GM21423 (cell line): ENCODE data around the gene ST14.

Experiments used
- ATAC-seq: cut with Tn5 transposase; IDR thresholded peaks from one replicate; pipeline ENCODE4 v1.9.1; 2021; ENCODE audit warnings: mild to moderate bottlenecking, moderate library complexity; ENCODE audit not compliant: unreplicated experiment

The ST14 gene

DNA sequence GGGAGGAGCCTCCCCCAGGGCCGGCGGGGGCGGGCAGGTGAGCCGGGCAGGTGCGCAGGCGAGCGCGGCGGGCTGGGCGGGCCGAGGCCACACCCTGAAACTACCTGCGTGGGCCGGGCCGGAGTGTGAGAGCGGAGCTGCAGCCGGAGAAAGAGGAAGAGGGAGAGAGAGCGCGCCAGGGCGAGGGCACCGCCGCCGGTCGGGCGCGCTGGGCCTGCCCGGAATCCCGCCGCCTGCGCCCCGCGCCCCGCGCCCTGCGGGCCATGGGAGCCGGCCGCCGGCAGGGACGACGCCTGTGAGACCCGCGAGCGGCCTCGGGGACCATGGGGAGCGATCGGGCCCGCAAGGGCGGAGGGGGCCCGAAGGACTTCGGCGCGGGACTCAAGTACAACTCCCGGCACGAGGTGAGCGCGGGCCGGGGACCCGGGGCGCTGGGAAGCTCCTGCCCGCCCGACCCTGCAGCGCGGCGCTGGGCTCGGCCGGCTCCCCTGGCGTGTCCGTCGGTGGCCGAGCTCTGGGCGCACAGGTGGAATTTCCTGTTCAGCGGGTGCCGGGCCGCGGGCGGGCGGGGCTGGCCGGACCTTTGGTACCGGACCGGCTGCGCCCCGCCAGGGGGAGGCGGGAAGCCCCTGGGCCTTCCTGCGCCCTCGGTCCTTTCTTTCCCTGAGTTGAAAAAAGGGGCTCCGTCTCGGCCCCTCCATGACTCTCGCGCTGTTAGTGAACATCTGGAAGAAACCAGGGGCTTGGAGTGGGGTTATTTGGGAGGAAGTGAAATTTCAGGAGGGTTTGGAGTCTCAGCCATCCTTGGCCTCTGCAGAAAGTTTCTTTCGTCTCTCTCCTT is at the start of gene ST14:
ST14 (plus strand) TSS at position 126 of the 841 bp plus-strand sequence; CDS start at position 324, 198 bp downstream.
- no peak for ATAC-seq

DNA sequence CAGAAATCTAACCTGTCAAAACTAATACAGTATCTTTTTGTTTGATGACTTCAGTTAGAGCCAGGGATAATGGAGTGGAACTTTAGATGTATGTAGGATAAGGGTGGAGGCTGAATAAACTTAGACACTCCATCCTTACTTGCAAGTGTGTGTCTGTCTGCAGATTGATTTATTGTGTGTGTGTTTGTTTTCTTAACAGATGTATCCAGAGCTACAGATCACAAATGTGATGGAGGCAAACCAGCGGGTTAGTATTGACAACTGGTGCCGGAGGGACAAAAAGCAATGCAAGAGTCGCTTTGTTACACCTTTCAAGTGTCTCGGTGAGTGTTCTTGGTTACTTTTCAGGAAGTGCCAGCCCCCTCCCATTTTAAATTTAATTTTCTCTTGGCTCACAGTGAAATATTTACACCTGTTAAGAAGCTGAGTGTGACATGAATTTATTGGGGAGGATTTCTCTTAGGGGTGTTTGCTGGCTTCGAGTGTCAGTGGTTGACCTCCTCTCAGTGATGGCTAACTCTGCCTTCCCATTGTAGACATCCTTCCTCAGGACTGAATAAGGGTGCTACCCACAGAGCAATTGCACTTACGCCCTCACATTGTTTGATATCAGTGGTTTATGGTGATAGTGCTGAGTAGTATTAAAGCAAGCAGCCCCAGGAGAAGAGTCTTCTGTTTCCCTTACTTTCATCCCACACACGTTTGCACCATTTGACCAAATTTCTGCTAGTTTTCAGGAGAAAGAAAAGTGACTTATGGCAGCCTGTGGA is 49.1 kb upstream of the ST14 start:
- no peak for ATAC-seq

GRCh38 chr11:130112071-130112830 is 47.3 kb upstream of the ST14 start:
- ATAC-seq, result no peak

DNA sequence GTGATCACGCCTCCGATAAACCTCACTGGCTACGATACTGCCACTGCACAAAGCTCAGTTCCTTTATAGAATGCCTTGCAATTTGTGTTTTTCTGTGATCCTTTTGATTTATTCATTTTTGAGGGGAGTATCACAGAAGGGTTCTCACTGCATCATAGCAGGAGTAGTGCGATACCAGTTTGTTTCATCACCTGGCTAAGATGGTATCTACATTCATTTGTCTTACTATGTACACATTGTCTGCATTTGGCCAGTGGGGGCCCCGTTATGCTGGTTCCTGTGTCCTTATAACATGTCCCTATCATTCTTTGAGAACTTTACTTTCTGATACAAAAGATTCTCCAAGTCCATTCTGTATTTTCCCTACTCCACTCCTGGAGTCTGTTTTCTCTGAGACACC is 45.3 kb upstream of the ST14 start:
- no peak for ATAC-seq

DNA sequence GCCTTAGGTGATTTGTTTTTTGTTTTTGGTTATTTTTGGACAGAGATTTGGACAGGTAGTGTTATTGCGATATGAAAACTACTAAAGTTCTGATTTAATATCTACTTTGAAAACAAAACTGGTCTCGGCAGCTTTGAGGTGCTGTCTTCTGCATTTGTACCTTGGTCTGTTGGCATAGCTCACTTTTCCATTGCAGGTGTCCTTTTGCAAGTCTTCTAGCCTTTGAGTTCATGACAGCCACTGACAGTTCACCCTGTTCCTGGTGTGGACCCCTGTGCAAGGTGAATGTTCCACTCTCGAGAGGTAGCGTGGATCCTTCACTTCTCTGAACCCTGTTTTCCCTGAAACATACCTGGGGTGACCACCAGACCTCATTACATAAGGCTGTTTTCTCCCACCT is 44.9 kb upstream of the ST14 start:
- ATAC-seq, result no peak

DNA sequence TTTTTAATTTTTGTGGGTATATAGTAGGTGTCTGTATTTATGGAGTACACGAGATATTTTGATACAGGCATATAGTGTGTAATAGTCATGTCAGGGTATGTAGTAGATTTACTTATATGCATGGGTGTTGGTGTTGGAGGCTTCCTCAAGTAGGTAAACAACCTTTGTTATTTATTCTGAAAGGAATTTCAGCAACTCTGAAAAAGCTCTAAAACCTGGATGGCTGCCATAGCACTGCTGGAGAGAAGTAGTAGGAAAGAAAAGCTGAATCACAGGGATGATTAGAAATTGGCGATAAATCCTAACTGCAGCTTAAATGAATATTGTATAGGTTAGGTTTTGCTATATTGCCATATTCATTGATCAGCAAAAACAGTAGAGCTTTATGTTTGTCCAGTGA is 44.4 kb upstream of the ST14 start:
- ATAC-seq, result no peak

- peak; percentile 75 for ATAC-seq
These were observed 41.4 kb upstream of the ST14 start for GRCh38 chr11:130118165-130118564.

DNA sequence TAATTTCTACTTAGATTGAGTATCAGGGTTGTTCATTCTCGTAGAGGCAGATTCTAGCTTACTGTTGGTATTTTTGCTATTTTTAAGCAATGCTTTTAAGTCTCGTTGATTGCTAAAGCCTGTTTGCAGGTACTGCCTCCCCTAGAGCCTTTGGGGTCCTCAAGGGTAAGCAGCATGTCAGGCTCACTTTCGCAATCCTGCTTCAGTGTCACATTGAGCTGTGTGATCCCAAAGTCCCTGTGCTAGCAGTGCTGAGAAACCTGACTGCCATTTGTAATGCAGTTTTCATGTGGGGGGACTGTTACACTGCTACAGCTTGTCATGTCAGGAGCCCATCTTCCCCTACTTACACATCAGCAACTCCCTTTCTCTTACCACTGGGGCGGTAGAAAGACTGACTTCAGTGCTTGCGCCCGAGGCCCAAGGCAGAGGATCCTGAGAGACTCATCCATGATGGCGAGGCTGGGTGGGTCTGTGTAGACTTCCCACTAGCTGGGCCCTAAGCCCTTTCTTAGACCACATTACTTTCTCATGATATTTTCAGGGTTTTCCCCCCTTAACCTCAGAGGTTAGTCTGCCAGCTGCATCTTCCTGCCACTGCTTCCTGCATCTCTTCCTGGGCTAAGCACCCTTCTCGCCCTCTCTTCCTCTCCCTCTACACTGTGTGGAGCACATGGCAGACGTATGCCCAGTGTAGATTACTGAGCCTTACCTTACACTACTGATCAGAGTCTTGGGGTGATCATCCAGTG is 40.8 kb upstream of the ST14 start:
- ATAC-seq, result peak; percentile 69

DNA sequence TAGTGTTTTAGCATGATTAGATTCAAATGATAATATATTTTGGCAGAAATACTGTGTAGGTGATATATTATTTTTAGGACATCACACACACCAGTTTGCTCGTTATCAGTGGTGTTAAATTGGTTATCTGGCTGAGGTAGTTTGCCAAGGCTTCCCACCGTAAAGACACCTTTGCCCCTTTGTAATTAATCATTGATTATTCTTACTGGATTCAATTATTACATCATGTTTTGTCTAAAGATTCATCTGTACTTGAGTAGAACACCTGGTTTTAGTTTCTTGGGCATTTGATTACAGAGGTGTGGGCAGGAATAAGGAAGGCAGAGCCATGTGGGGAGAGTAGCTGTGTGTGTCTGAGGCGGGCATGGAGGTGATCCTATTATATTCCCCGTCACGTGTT is 39.5 kb upstream of the ST14 start:
- ATAC-seq, result no peak

DNA sequence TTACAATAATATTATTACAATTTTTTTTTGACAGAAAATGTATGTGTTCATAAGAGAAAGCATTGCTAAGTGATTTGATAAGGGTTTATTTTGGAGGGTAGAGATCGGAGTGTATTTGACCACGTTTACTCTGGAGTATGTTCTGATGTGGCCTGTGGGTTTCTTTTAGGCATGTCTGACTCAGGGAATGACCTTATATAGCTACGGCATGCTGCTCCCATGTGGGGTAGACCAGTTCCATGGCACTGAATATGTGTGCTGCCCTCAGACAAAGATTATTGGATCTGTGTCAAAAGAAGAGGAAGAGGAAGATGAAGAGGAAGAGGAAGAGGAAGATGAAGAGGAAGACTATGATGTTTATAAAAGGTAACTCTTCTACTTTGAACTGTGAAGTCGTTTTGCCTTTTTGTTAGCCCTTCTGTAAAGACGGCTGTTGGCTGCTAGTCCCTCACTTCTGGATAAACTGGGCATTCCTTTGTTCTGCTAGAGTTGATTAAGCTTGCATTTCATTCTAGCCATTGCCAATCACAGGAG is 38.1 kb upstream of the ST14 start:
- ATAC-seq, result no peak

DNA sequence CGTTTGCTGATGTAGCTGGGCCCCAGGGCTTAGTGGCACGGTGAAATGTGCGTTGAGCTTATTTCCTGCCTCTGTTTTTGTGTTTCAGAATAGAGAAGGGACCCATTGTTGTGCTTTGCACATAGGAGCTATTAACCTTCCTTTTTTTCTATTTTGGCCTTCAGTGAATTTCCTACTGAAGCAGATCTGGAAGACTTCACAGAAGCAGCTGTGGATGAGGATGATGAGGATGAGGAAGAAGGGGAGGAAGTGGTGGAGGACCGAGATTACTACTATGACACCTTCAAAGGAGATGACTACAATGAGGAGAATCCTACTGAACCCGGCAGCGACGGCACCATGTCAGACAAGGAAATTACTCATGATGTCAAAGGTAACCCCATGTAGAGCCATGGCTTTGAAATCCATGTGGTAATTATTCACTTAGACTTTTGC is 37.4 kb upstream of the ST14 start:
- ATAC-seq, result no peak

- no peak for ATAC-seq
These were observed 36.1 kb upstream of the ST14 start for GRCh38 chr11:130123414-130124040.

GRCh38 chr11:130124096-130124495 is 35.5 kb upstream of the ST14 start:
- no peak for ATAC-seq

DNA sequence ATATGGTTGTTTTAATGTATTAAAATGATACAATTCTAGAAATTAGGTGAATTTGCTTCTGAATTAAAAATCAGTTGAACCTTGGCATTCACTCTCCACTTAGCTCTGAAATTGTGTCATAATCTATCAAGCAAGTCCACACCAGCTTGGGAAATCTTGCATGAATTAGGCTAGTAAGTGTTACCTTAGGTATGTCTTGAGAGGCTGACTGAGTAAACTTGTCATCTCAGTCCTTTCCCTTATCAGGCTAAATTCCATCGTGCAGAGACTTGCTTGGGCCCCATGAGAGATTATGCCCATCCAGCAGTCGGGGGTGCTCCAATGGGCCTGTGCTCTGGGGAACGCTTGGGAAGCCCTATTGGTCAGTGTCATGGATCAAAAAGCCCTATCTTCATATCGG is 33.9 kb upstream of the ST14 start:
- no peak for ATAC-seq

GRCh38 chr11:130126516-130126915 is 33.1 kb upstream of the ST14 start:
- ATAC-seq, result no peak

- ATAC-seq, result no peak
These were observed 32.1 kb upstream of the ST14 start for GRCh38 chr11:130127509-130127908.

GRCh38 chr11:130128626-130129025 is 31.0 kb upstream of the ST14 start:
- ATAC-seq, result no peak

- no peak for ATAC-seq
These were observed 29.7 kb upstream of the ST14 start for GRCh38 chr11:130129922-130130321.

- ATAC-seq, result peak; percentile 76
These were observed 27.4 kb upstream of the ST14 start for GRCh38 chr11:130131961-130132850.
